ENCODE results near the gene GABRB1.

GABRB1 gene

DNA sequence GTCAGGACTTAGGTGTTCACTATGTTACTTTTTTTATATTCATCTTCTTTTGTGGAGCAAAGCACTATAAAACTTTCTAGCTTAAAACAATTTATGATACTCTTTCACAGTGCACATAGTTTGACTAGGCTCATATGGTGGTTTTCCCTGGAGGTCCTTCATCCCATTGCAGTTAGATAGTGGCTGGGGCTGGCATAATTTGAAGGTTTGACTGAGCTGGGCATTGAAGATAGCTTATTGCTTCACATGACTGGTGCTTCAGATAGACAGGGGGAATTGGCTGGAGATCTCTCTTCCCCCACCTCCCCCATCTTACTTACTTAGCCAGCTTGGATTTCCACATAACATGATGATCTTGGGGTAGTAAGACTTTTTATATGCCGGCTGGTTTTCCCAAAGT is 31.0 kb upstream of the GABRB1 start:
- Histone ChIP-seq H2AFZ (ENCODE audit: low read length) (no peak overlapping the region), H3F3A (ENCODE audit: insufficient read depth, low read length) (no peaks in the 10 kb centered on the region), H3K4me2 (ENCODE audit: low read depth, low read length) (no peak overlapping the region), H3K36me3 (replicated peaks; ENCODE audit: insufficient read depth, low read length) (no peaks in the 10 kb centered on the region), H3K4me1 (ENCODE audit: low read length) (no peaks in the 10 kb centered on the region), H3K4me3 (ENCODE audit: low read length) (no peak overlapping the region), H3K9ac (ENCODE audit: low read length) (no peak overlapping the region), H3K27me3 (replicated peaks; ENCODE audit: insufficient read depth, low read length) (no peaks in the 10 kb centered on the region), H3K79me2 (ENCODE audit: low read length) (no peaks in the 10 kb centered on the region), H3K9me2 (replicated peaks; ENCODE audit: insufficient read depth, low read length) (no peaks in the 10 kb centered on the region), H3K9me3 (replicated peaks; ENCODE audit: insufficient read depth, low read length) (no peaks in the 10 kb centered on the region), H3K27ac (ENCODE audit: low read length) (no peak overlapping the region), H4K20me1 (ENCODE audit: insufficient read depth, low read length) (no peaks in the 10 kb centered on the region)
- TF ChIP-seq, protein P1, sequence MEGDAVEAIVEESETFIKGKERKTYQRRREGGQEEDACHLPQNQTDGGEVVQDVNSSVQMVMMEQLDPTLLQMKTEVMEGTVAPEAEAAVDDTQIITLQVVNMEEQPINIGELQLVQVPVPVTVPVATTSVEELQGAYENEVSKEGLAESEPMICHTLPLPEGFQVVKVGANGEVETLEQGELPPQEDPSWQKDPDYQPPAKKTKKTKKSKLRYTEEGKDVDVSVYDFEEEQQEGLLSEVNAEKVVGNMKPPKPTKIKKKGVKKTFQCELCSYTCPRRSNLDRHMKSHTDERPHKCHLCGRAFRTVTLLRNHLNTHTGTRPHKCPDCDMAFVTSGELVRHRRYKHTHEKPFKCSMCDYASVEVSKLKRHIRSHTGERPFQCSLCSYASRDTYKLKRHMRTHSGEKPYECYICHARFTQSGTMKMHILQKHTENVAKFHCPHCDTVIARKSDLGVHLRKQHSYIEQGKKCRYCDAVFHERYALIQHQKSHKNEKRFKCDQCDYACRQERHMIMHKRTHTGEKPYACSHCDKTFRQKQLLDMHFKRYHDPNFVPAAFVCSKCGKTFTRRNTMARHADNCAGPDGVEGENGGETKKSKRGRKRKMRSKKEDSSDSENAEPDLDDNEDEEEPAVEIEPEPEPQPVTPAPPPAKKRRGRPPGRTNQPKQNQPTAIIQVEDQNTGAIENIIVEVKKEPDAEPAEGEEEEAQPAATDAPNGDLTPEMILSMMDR (IDR thresholded peaks at IDR 0.05; ENCODE audit: low read length): no peak
- TF ChIP-seq EZH2 (optimal IDR thresholded peaks at IDR 0.05; ENCODE audit: low read depth, low read length): no peak
- TF ChIP-seq EZH2phosphoT487 (IDR thresholded peaks at IDR 0.05; ENCODE audit: low read length): no peak
- no peak for DNase-seq

DNA sequence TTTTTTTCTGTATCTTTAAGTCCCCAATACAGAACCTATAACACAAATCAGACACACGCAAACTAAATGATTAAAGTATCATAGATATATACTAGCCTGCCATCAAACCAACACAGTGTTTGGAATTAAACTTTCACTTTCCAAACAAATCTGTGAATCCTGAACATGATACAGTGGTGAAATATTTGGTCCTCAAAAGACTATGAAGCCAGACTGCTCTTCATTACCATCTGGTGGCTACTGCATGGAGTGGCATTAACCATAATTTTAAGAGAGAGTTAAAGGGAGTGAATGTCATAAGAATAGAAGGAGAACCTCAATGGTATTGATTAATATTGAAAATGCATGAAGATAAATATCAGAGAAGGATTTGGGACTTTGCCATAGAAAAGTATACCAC is 28.8 kb upstream of the GABRB1 start:
- Histone ChIP-seq H3K4me3 (ENCODE audit: low read length) (no peak overlapping the region), H4K20me1 (ENCODE audit: insufficient read depth, low read length) (no peaks in the 10 kb centered on the region), H3K9me2 (replicated peaks; ENCODE audit: insufficient read depth, low read length) (no peaks in the 10 kb centered on the region), H2AFZ (ENCODE audit: low read length) (no peak overlapping the region), H3K9ac (ENCODE audit: low read length) (no peak overlapping the region), H3K36me3 (replicated peaks; ENCODE audit: insufficient read depth, low read length) (no peaks in the 10 kb centered on the region), H3K4me1 (ENCODE audit: low read length) (no peaks in the 10 kb centered on the region), H3K9me3 (replicated peaks; ENCODE audit: insufficient read depth, low read length) (no peaks in the 10 kb centered on the region), H3K4me2 (ENCODE audit: low read depth, low read length) (no peak overlapping the region), H3F3A (ENCODE audit: insufficient read depth, low read length) (no peaks in the 10 kb centered on the region), H3K27ac (ENCODE audit: low read length) (no peak overlapping the region), H3K79me2 (ENCODE audit: low read length) (no peaks in the 10 kb centered on the region), H3K27me3 (replicated peaks; ENCODE audit: insufficient read depth, low read length) (no peaks in the 10 kb centered on the region)
- DNase-seq: no peak
- TF ChIP-seq EZH2 (optimal IDR thresholded peaks at IDR 0.05; ENCODE audit: low read depth, low read length) (no peak), EZH2phosphoT487 (IDR thresholded peaks at IDR 0.05; ENCODE audit: low read length) (no peak)
- TF ChIP-seq, protein P1 (IDR thresholded peaks at IDR 0.05; ENCODE audit: low read length): peak; percentile 37

DNA sequence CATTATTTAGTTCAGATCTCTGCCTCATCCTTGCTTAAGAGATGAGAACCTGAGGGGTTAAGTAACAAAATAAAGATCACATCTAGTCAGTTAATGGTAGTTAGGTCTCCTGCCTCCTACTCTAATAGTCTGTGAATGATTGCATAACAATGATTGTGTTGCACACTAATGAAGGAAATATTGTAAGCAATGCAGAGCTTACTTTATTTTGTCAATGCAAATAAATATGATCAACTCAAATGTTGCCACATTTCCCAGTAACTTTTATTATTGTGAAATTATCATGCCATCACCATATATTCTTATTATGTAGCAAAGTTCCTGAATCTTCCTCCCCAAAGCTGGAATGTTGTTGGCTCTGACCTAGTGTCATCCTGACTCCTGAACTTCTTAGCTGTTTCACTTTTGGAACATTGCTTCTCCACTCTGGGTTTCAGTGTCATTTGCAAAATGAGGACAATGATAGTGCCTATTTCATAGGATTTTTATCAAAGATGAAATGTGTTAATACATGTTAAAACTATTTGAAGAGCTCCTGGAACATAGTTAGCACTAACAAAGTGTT is 20.9 kb upstream of the GABRB1 start:
- H3K27ac ChIP-seq (ENCODE audit: low read length): no peak overlapping the region
- H4K20me1 ChIP-seq (ENCODE audit: insufficient read depth, low read length): no peaks in the 10 kb centered on the region
- H3K4me3 ChIP-seq (ENCODE audit: low read length): peak overlapping the region; percentile 6; the same call in 1 of the 2 replicates
- no peaks in the 10 kb centered on the region for H3K36me3 ChIP-seq (replicated peaks; ENCODE audit: insufficient read depth, low read length)
- TF ChIP-seq, protein P1 (IDR thresholded peaks at IDR 0.05; ENCODE audit: low read length): no peak
- no peak for TF ChIP-seq EZH2phosphoT487 (IDR thresholded peaks at IDR 0.05; ENCODE audit: low read length)
- no peak for TF ChIP-seq EZH2 (optimal IDR thresholded peaks at IDR 0.05; ENCODE audit: low read depth, low read length)
- H3F3A ChIP-seq (ENCODE audit: insufficient read depth, low read length): no peaks in the 10 kb centered on the region
- no peaks in the 10 kb centered on the region for H3K9me3 ChIP-seq (replicated peaks; ENCODE audit: insufficient read depth, low read length)
- H3K9me2 ChIP-seq (replicated peaks; ENCODE audit: insufficient read depth, low read length): no peaks in the 10 kb centered on the region
- no peaks in the 10 kb centered on the region for H3K79me2 ChIP-seq (ENCODE audit: low read length)
- peaks cover 12% of the 10 kb centered on the region for H3K4me1 ChIP-seq (ENCODE audit: low read length)
- H2AFZ ChIP-seq (ENCODE audit: low read length): peak overlapping the region; percentile 74
- no peak for DNase-seq
- peak overlapping the region; percentile 60 for H3K4me2 ChIP-seq (ENCODE audit: low read depth, low read length)
- H3K27me3 ChIP-seq (replicated peaks; ENCODE audit: insufficient read depth, low read length): no peaks in the 10 kb centered on the region
- no peak overlapping the region for H3K9ac ChIP-seq (ENCODE audit: low read length)
